ENCODE results near the gene CST11. TPM values are rescaled to one million over a fixed set of nuclear protein-coding genes. Genes with fewer than 3 reads are reported as not detected.

CST11 gene
- total RNA-seq, 1 donor from 2014 or later, result not detected

DNA sequence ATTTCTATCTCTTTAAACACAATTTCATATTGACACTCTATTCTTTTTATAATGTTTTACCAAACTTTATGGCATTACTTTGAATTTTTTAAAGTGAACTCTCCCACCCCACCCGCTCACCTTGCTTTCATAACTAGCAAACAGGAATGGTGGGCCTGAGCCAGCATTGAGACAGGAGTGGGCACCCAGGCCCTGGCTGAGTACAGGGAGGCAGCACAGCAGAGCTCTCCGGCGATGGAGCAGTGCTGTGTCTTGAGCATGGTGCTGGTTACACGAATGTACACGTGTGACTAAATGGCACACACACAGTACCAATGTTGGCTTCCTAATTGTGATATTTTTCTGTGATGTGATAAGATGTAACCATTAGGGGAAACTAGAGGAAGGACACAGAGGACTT is 4.5 kb downstream of the CST11 start:
- Mint-ChIP-seq H3K27me3 (ENCODE audit: unreplicated experiment) (no peaks in the 10 kb centered on the region), H3K9me3 (ENCODE audit: unreplicated experiment) (no peaks in the 10 kb centered on the region), H3K27ac (ENCODE audit: unreplicated experiment) (no peak overlapping the region), H3K36me3 (ENCODE audit: low read depth, unreplicated experiment) (no peaks in the 10 kb centered on the region), H3K4me1 (ENCODE audit: unreplicated experiment) (no peaks in the 10 kb centered on the region), H3K4me3 (ENCODE audit: unreplicated experiment) (no peak overlapping the region)
- TF ChIP-seq CTCF (IDR thresholded peaks at IDR 0.05; ENCODE audit: unreplicated experiment), result no peak
- DNase-seq (ENCODE audit: low spot score), result no peak

- Mint-ChIP-seq H3K27ac (ENCODE audit: unreplicated experiment) (no peak overlapping the region), H3K27me3 (ENCODE audit: unreplicated experiment) (no peaks in the 10 kb centered on the region), H3K9me3 (ENCODE audit: unreplicated experiment) (no peaks in the 10 kb centered on the region), H3K4me1 (ENCODE audit: unreplicated experiment) (no peaks in the 10 kb centered on the region), H3K4me3 (ENCODE audit: unreplicated experiment) (no peak overlapping the region), H3K36me3 (ENCODE audit: low read depth, unreplicated experiment) (no peaks in the 10 kb centered on the region)
- peak; percentile 73 for TF ChIP-seq CTCF (IDR thresholded peaks at IDR 0.05; ENCODE audit: unreplicated experiment)
- DNase-seq (ENCODE audit: low spot score), result peak; percentile 80
These were observed 6.2 kb downstream of the CST11 start for GRCh38 chr20:23446505-23446904.

- Mint-ChIP-seq H3K36me3 (ENCODE audit: low read depth, unreplicated experiment) (no peaks in the 10 kb centered on the region), H3K4me1 (ENCODE audit: unreplicated experiment) (no peaks in the 10 kb centered on the region), H3K27ac (ENCODE audit: unreplicated experiment) (no peak overlapping the region), H3K9me3 (ENCODE audit: unreplicated experiment) (no peaks in the 10 kb centered on the region), H3K27me3 (ENCODE audit: unreplicated experiment) (no peaks in the 10 kb centered on the region), H3K4me3 (ENCODE audit: unreplicated experiment) (no peak overlapping the region)
- no peak for DNase-seq (ENCODE audit: low spot score)
- TF ChIP-seq CTCF (IDR thresholded peaks at IDR 0.05; ENCODE audit: unreplicated experiment), result no peak
These were observed 7.0 kb downstream of the CST11 start for GRCh38 chr20:23445596-23446217.

DNA sequence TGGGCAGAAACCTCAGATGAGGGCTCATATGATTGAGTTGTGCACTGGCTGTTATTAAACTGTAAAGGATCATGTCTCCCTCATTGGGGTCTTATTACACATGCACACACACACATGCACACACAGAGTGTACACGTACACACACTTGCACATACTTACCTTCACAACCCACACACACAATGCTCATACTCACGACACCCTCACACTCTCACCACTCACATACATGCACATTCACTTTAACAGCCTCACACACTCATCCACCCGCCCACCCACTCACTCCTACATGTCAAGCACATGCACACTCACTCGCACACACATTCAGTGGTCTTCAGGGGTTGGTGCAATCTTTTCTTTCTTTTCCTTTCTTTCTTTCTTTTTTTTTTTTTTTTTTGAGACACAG is 7.8 kb downstream of the CST11 start:
- Mint-ChIP-seq H3K27me3 (ENCODE audit: unreplicated experiment) (no peaks in the 10 kb centered on the region), H3K4me1 (ENCODE audit: unreplicated experiment) (no peaks in the 10 kb centered on the region), H3K27ac (ENCODE audit: unreplicated experiment) (no peak overlapping the region), H3K4me3 (ENCODE audit: unreplicated experiment) (no peak overlapping the region), H3K9me3 (ENCODE audit: unreplicated experiment) (no peaks in the 10 kb centered on the region), H3K36me3 (ENCODE audit: low read depth, unreplicated experiment) (no peaks in the 10 kb centered on the region)
- no peak for TF ChIP-seq CTCF (IDR thresholded peaks at IDR 0.05; ENCODE audit: unreplicated experiment)
- DNase-seq (ENCODE audit: low spot score), result no peak

DNA sequence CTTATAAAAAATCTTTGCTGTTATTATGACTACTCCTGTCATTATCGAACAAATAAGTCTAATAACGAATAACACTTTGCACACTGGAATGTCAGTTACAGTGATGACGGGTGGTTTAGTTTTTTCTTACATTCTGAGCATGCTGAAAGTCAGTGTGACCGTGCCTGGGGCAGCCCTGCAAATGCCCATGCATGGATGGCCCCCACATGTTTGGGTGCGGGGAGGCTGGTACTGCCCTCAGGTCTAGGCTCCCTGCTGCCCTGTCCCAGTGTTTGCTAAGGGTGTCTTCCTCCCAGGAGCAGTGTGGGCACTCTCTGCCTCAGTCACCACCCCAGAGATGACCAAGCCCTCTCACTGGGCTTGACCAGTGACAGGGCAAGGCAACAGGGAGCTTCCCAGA is 10.2 kb downstream of the CST11 start:
- no peaks in the 10 kb centered on the region for H3K27me3 Mint-ChIP-seq (ENCODE audit: unreplicated experiment)
- no peaks in the 10 kb centered on the region for H3K9me3 Mint-ChIP-seq (ENCODE audit: unreplicated experiment)
- DNase-seq (ENCODE audit: low spot score), result no peak
- H3K4me1 Mint-ChIP-seq (ENCODE audit: unreplicated experiment), result peaks cover 2% of the 10 kb centered on the region
- H3K4me3 Mint-ChIP-seq (ENCODE audit: unreplicated experiment), result no peak overlapping the region
- no peak for TF ChIP-seq CTCF (IDR thresholded peaks at IDR 0.05; ENCODE audit: unreplicated experiment)
- no peak overlapping the region for H3K27ac Mint-ChIP-seq (ENCODE audit: unreplicated experiment)
- no peaks in the 10 kb centered on the region for H3K36me3 Mint-ChIP-seq (ENCODE audit: low read depth, unreplicated experiment)

Measured in endothelial cell (in vitro differentiated cells).